ENCODE results near the gene LRP4.

- TF ChIP-seq CTCF (IDR thresholded peaks at IDR 0.05) = no peak
- TF ChIP-seq POLR2A (IDR thresholded peaks at IDR 0.05) = no peak
Observed at GRCh38 chr11:46832511-46833214, 85.7 kb downstream of the LRP4 start.

Data from body of pancreas (tissue), 4 donors.